Thoracic aorta (tissue), 2 donors: Measurements from ENCODE around the gene DIS3L. TPM values are rescaled to one million over a fixed set of nuclear protein-coding genes. Genes with fewer than 3 reads are reported as not detected.

Experiments used
- ATAC-seq: fragments of 150-250 bp; one replicate; pipeline ENCODE4 v1.8.0; 2017; ENCODE audit warnings: low read depth; ENCODE audit not compliant: insufficient number of reproducible peaks, low FRiP score
- DNase-seq: peaks from one replicate; pipeline ENCODE4 v3.0.0-alpha.2; 2020; ENCODE audit warnings: low spot score
- H3K27ac ChIP-seq, 2 donors: fragments of 200-600 bp; sonication (generic); 1 replicate in 1 of 2; 2 replicates in 1 of 2; pipeline ENCODE4 v1.5.1; 2016; ENCODE audit warnings: mild to moderate bottlenecking in 2 of 2, moderate library complexity in 2 of 2
- H3K27me3 ChIP-seq: fragments of 200-600 bp; sonication (generic); replicated peaks from 2 replicates; pipeline ENCODE4 v1.6.0; 2016; ENCODE audit warnings: mild to moderate bottlenecking; ENCODE audit not compliant: insufficient read depth
- H3K36me3 ChIP-seq: fragments of 200-600 bp; sonication (generic); one replicate; pipeline ENCODE4 v1.5.1; 2016
- H3K4me1 ChIP-seq, 2 donors: fragments of 200-600 bp; sonication (generic); 1 replicate in 1 of 2; 2 replicates in 1 of 2; pipeline versions ENCODE4 v1.5.1 to v1.6.0; 2016; ENCODE audit warnings: low read depth in 2 of 2, mild to moderate bottlenecking in 1 of 2; ENCODE audit not compliant: control insufficient read depth in 1 of 2
- H3K4me3 ChIP-seq: fragments of 200-600 bp; sonication (generic); 2 replicates; pipeline ENCODE4 v1.5.1; 2016; ENCODE audit warnings: mild to moderate bottlenecking
- H3K9me3 ChIP-seq: fragments of 200-600 bp; sonication (generic); 2 replicates; pipeline ENCODE4 v1.5.1; 2016
- CTCF ChIP-seq: fragments of 200-600 bp; sonication (generic); IDR thresholded peaks from one replicate; pipeline ENCODE4 v1.5.1; 2019; ENCODE audit warnings: antibody characterized with exemption
- total RNA-seq, 2 donors: library from RNA; depleted of rRNA; stranded (reverse); fragments of >200 nt; gene quantifications; one replicate each; pipeline versions ENCODE4 v1.1.0 to v1.2.3, GENCODE V29; 2016

Gene DIS3L
- total RNA-seq, 2 donors from 2014 or later, result 36.8 to 45.1 TPM

GRCh38 chr15:66278671-66279070 lies 14.7 kb upstream of the DIS3L start:
- Histone ChIP-seq H3K4me1 (no peaks in the 10 kb centered on the region), H3K4me3 (no peak overlapping the region), H3K36me3 (no peaks in the 10 kb centered on the region), H3K27ac (no peak overlapping the region), H3K9me3 (no peaks in the 10 kb centered on the region), H3K27me3 (no peaks in the 10 kb centered on the region)
- DNase-seq (no peak), ATAC-seq (no peak)
- TF ChIP-seq CTCF, result no peak

DNA sequence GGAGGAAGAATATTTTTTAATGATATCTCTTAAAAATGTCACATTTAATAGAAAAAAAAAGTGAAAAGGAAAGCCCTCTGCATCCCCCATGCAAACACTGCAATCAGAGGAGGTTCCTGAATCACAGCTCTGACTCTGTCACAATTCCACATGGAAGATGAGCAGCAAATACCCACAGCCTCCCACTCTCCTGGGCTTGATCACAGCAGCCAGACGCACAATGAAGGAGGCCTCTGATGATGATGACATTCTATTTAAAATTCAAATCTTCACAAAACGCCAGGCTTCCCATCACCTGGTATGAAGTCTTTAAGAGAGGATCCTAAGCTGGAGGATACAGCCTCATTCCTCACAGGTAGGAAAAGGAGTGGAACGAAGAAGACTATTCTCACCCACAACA lies 9.1 kb upstream of the DIS3L start:
- DNase-seq, result no peak
- Histone ChIP-seq H3K4me1 (no peaks in the 10 kb centered on the region), H3K27me3 (no peaks in the 10 kb centered on the region), H3K4me3 (no peak overlapping the region), H3K27ac (no peak overlapping the region), H3K36me3 (no peaks in the 10 kb centered on the region), H3K9me3 (no peaks in the 10 kb centered on the region)
- ATAC-seq, result no peak
- no peak for TF ChIP-seq CTCF

GRCh38 chr15:66285533-66286280 lies 7.7 kb upstream of the DIS3L start:
- no peak for ATAC-seq
- Histone ChIP-seq H3K4me3 (no peak overlapping the region), H3K27ac (no peak overlapping the region)

DNA sequence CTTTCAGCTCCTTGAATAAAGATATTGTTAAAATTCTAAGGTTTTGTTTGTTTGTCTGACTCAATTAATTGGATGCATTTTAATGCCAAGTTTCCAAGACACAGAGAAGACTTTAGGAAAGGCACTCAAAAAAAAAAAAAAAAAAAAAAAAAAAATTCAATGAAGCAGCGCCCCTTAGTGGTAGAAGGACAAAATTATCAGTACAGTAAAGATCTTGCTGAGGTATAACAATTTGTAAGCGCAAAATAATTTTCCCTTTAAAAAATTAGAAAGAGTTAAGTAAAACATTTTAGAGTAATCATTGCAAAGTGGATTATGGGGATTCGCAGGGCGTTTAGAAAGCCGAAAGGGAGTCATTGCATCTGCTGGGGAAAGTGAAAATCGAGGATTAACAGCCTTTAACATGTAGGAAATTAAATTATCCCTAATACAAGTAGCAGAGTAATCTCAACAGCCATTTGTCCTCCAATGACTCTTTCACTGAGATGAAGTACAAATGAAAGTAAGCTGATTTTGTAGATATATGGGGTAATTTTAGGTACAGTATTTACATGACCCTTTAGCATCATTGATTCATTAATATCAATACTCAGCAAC lies 5.8 kb upstream of the DIS3L start:
- Histone ChIP-seq H3K27ac (no peak overlapping the region), H3K36me3 (no peaks in the 10 kb centered on the region), H3K4me3 (no peak overlapping the region), H3K9me3 (no peaks in the 10 kb centered on the region), H3K27me3 (no peaks in the 10 kb centered on the region), H3K4me1 (peaks cover 5 to 9% of the 10 kb centered on the region in 2 donors)
- no peak for ATAC-seq
- DNase-seq, result no peak
- peak; percentile 45 for TF ChIP-seq CTCF

More at GRCh38 chr15:66285533-66286280, 7.7 kb upstream of the DIS3L start:
- no peak for TF ChIP-seq CTCF
- Histone ChIP-seq H3K27me3 (no peaks in the 10 kb centered on the region), H3K4me1 (no peaks in the 10 kb centered on the region), H3K9me3 (no peaks in the 10 kb centered on the region), H3K36me3 (no peaks in the 10 kb centered on the region)
- DNase-seq, result no peak

GRCh38 chr15:66288093-66288492 lies 5.3 kb upstream of the DIS3L start:
- Histone ChIP-seq H3K9me3 (no peaks in the 10 kb centered on the region), H3K36me3 (no peaks in the 10 kb centered on the region), H3K27me3 (no peaks in the 10 kb centered on the region), H3K4me3 (no peak overlapping the region), H3K4me1 (peaks cover 7 to 14% of the 10 kb centered on the region in 2 donors), H3K27ac (no peak overlapping the region)
- ATAC-seq (no peak), DNase-seq (no peak)
- TF ChIP-seq CTCF, result no peak
